Measurements from ENCODE around the gene BICRAL.

- TF ChIP-seq ZBTB43 (CRISPR knock-in tag; IDR thresholded peaks at IDR 0.05) (no peak), CTCF (IDR thresholded peaks at IDR 0.05 in 2 of 3, conservative IDR thresholded peaks at IDR 0.05 in 1 of 3; ENCODE audit: insufficient read depth in 2 of 3, low read depth in 1 of 3, low read length in 3 of 3) (no peak), ZNF232 (CRISPR knock-in tag; IDR thresholded peaks at IDR 0.05) (no peak), CEBPB (tag; IDR thresholded peaks at IDR 0.05) (no peak), CHD7 (IDR thresholded peaks at IDR 0.05; ENCODE audit: low read depth, low read length) (no peak), ZNF384 (IDR thresholded peaks at IDR 0.05; ENCODE audit: low read depth, low read length) (no peak), ZNF780A (CRISPR knock-in tag; IDR thresholded peaks at IDR 0.05) (no peak), ZNF639 (CRISPR knock-in tag; conservative IDR thresholded peaks at IDR 0.05 in 1 of 2, IDR thresholded peaks at IDR 0.05 in 1 of 2) (no peak), ZNF696 (CRISPR knock-in tag; conservative IDR thresholded peaks at IDR 0.05) (no peak), PATZ1 (CRISPR knock-in tag; IDR thresholded peaks at IDR 0.05; ENCODE audit: borderline replicate concordance) (no peak), NONO (IDR thresholded peaks at IDR 0.05; ENCODE audit: low read depth in 2 of 2, low read length in 1 of 2) (no peak)
Observed at GRCh38 chr6:42769051-42769450, 12.8 kb upstream of the BICRAL start.

Measured in K562 (cell line).